HG02623 (cell line): ENCODE data around the gene DPP10.

Experiments
- ATAC-seq: cut with Tn5 transposase; IDR thresholded peaks from one replicate; pipeline ENCODE4 v1.9.1; 2021; ENCODE audit warnings: moderate library complexity; ENCODE audit not compliant: unreplicated experiment

DPP10 gene

DNA sequence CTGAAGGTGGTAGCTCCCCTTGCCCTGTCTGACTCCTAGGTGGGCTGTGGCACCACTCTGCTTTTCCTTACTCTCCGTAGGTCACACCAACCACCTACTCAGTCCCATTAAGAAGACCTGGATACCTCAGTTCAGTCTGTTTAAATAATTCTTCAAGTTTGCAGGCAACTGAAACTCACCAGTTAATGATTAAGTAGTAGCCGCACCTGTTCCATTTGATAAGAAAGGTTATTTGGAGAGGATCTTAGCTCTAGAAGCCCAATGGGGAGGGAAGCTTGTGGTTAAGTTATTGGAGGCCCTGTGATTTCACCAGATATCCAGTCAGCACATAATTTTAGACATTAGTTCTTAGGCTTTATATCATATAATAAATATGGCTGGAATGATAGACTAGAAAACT is 1193.0 kb downstream of the DPP10 start:
- no peak for ATAC-seq

DNA sequence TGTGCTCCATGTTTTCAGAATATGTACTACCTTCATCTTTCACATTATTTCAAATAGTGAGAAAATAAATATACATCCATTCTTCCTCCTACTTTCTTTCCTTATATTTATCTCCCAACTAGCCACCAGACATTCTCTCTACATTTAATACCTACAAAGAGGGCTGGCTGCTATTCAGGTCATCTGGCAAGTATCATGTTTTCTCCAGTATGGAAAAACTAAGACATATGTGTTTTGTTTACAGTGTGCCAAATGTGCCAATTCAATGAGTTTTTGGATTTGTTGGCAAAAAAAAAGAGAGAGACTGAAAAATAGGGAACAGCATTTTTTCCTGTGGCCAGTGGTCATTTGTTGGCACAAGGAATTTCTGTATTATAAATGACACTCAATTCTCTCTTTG is 1207.3 kb downstream of the DPP10 start:
- no peak for ATAC-seq

DNA sequence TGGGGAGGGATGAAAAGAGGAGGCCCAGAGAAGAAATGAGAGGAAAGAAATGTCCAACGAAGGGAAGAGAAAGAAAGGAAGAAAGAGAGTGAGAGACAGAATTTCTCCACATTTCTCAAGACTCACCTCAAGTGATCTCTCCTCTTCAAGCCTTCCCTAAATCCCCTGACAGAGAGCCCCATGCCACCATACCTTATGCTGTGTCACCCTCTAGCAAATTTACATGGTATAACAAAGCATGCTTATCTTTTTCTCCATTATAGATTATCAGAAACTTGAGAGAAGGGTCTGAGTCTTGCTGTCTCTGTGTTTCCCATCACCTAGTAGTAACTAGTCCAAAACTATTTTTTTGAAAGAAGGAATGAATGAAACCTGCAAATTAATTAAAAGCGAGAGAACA is 1208.4 kb downstream of the DPP10 start:
- ATAC-seq = no peak

DNA sequence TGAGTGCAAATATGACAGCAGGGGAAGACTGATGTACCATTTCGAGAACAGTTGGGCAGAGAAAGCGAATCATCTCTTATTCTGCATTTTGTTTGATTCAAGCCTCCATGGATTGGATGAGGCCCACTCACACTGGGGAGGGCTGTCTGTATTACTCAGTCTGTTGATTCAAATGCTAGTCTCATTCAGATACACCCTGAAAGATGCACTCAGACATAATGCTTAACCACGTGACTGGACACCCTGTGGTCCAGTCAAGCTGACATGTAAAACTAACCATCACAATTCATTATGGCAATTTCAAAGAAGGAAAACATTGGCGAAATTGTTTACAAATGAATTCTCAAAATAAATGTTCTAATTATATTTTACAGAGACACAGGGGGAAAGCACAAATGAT is 1210.2 kb downstream of the DPP10 start:
- no peak for ATAC-seq

DNA sequence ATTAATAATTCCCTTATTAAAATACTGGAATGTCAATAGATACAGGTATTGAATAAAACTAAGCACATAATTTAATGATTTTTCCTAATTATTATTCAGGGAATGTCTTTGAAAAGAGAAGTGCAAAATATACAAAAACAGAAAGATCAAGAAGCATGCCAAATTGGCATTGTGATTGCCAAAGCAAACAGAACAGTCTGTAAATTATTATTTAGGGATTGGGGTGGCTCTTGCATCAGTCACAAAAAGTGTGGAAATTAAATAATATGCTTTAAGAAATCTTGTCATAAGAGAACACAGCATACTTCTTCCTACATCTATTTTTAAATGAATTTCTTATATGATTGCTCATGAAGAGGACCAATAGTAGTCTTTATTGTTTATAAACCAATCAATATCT is 1211.9 kb downstream of the DPP10 start:
- ATAC-seq = no peak

DNA sequence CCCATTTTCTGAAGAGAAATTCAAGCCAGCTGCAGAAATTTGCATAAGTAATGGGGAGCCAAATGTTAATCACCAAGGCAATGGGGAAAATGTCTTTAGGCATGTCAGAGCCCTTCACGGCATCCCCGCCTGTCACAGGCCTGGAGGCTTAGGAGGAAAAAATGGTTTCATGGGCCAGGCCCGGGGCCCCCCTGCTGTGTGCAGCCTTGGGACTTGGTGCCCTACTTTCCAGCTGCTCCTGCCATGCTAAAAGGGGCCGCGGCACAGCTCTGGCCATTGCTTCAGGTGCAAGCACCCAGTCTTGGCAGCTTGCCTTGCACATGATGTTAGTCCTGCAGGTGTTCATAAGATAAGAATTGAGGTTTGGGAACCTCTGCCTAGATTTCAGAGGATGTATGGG is 1235.7 kb downstream of the DPP10 start:
- no peak for ATAC-seq

DNA sequence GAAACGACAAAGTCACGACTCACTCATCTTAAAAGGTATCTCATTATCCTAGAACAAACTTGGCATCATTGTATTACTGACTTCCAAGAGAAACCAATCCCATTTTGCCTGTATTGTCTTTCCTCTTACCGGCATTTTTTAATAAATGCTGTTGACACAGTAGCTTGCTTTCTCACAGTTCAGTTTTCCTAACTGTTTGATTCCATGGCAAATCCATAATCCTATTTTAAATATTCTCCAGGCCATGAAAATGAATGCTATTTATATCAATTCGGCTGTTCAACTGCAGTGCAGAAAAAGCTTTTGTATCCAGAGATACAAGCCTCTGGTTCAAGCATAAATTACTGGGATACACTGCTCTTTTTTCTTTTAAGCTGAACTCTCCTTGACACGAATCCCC is 1241.9 kb downstream of the DPP10 start:
- ATAC-seq = no peak

DNA sequence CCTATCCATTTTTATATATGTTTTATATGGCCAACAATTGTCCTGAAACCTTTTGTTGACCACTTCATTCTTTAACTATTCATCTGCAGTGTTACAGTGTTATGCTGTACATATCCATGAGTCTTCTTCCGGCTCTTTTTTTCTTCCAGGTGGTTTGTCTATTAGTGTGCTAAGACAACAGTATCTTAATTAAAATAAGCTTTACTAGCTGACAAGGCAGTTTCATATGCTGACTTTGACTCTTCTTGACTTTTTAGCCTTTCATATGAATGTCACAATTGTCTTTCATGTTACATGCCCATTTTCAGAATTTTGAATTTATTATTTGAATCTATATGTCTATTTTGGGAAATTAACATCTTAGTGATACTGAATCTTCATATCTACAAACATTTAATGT is 1249.0 kb downstream of the DPP10 start:
- no peak for ATAC-seq

DNA sequence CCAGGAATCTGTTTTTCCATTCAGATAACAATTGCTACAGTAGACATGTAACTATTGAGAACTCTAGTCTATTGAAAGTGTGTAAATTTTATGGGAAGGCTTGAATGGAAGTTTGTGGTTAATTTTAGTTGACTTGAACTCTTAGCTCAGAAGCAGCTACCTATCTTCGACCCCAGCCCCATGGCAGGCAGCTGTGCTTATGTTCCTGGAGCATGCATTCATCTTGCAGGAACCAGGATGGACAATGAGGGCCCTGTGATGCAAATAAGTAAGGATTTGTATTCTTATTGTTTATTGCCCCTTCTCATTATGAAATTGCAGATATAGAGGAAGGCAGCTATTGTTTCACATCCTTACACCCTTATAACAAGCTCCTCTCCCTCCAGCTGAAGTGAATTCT is 1252.2 kb downstream of the DPP10 start:
- ATAC-seq = no peak

DNA sequence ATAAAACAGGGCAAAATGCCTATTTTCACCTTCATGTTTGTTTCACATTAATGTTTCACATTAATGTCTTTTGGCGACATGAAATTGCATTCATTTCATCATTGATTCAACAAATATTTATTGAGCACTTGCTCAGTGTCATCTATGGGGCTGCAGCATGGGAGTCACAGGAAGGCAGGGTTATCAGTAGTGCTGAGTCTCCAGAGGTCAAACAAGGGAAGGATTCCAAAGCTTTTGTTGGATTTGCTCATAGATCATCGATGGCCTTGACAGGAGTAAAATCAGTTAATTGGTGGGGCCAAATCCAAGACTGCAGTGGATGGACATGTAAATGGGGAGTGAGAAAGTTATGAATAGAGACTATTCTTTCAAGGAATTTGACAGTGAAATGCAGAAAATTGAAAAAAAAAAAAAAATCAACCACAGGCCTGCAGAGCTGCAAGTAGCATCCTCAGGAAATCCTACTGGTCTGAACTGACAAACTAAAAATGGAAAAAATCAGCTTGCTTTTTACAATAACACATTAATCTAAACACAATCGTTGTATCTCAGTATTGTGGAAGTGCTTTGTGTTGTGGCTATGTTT is 1290.8 kb downstream of the DPP10 start:
- ATAC-seq = no peak

DNA sequence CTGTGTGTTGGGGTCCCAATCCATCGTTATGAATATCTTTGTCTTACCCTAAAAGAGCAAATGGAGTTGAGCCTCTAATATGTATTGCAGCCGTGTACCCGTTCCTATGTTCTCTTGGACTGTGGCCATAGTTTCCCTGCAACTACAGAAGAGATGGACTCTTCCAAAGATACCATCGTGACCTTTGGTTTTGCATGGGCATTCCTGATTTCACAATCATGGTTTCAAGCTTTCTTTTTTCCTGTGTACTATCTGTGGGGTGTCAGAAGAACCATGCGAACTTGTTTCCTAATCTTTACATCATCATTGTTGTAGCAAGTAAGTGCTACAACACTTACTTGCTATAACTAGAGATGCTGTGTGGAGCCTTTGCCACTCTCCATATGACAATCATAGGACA is 1295.7 kb downstream of the DPP10 start:
- no peak for ATAC-seq

DNA sequence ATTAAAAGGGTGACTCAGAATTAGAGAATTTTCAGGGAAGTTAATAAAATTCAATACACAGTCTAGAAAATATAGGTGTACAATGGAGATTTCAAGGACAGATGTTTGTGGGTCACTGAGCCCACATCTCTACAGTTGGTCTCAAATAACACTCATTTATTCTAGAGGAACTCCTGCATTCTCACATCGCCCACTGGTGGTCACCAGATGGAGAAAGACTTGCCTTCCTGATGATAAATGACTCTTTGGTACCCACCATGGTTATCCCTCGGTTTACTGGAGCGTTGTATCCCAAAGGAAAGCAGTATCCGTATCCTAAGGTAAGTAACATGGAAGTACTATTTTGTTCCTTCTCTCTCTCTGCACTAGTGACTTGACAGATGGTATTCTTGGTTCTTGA is 1297.1 kb downstream of the DPP10 start:
- no peak for ATAC-seq

DNA sequence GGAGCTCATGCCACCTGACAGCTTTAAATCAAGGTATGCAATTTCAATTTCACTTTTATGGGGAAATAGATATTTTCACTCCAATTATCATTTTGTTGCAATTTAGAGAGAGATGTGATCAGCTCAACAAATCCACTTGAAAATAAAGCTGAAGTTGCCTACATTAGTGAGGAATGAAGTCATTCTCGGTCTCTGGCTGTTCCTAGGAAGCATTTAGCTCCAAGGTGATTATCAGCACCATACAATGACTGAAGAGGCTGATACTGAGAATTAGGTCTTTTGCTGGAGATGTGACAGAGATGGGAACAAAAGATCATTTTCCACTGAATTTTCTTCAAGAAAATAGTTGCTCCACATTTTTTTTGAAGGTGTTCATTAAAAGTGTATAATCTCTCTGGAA is 1303.7 kb downstream of the DPP10 start:
- no peak for ATAC-seq

DNA sequence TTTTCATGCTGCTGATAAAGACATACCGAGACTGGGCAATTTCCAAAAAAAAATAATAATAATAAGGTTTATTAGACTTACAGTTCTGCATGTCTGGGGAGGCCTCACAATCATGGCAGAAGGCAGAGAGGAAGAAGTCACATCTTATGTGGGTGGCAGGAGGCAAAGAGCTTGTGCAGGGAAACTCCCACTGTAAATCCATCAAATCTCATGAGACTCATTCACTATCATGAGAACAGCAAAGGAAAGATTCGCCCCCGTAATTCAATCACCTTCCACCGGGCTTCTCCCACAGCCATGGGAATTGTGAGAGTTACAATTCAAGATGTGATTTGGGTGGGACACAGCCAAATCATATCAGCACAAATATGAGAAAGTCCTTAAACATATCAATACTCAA is 1314.8 kb downstream of the DPP10 start:
- ATAC-seq = no peak

DNA sequence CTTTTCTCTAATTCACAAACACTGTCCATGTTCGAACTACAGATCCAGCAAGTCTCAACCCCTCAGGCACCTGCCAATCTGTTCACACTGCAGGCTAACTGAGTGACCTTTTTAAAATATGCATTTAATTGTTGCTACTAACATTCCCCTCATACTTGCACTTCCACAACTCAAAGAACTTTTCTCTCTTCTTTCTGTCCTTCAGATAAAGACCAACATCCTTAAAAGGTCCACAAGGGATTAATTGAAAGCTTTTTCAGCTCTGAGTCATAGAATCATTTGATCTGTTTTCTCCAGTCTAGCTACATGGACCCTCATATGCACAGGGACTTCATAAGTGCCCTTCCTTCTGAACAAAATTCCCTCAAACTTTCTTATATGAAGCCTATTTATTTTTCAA is 1321.2 kb downstream of the DPP10 start:
- ATAC-seq = no peak

DNA sequence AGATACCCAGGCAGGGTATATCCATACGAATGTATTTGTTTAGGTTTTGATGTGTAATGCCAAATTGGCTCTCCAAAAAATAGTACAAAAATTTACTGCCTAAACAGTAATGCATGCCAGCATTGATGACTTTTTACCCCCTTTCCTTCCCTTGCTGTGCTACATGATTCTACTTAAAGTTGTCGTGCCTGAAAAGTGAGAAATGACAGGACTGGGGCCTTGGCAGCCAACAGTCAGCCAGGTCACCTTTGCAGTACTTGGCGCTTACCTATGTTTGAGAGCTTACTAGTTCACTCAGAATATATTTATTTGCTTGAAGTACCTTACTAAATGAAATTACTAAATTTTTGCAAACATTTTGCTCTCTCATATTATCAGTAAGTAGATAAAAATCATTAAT is 1329.1 kb downstream of the DPP10 start:
- no peak for ATAC-seq

DNA sequence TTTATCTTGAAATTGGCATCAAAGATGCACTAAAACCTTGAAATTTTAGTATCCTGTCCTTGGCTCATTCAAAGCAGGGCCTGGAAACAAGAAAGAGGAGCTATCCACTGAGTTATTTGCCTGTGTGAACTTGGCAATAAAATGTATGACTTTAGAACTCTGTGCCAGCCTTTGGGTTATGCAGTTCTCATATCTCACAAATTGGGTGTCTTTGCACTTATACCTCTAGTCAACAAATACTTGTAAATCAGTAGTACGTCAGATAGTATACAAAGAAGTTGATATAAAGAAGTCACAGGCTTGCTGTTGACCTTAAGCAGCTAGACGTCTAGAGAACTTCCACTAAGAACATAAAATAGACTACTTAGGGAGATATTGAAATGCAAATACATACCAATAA is 1331.9 kb downstream of the DPP10 start:
- no peak for ATAC-seq

DNA sequence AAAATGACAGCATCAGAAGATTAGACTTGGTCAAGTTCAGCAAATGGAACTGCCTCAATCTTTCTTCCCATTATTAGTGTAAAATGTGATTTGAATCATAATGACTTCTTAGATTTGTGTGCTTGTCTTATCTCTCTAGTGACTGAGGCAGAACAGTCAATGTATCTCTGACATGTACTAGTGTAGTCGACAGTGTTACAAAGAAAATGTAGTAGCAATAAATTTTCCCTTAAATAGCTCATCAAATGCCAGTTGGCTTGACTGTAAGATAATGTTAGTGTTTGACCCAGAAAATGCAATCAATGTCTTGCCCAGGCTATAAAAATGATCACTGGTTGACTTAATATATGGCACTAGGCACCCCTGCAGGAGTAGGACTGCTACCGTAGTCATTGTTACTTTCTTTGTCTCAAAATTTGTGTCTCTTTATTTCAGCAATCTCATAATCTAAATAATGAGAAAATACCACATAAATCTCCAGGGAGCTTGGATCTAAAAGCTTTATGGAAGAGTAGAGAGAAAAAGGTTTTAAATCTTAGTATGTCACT is 1336.7 kb downstream of the DPP10 start:
- no peak for ATAC-seq

DNA sequence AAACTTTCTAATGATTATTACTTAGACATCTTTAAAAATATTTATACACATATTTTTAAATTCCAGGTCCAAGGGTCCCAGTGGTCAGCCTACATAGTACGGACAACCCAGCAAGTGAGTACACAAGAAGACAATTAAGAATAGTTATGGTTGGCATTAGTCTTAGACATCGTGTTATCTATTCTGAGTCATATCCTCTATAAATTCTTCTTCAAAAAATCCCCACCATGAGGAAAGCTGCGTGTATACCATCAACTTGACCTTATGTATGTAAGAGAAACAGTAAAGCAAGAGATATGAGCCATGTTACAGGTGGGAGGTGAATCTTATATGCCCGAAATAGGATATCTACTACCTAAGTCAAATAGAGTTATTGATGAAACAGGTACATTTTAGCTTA is 1339.8 kb downstream of the DPP10 start:
- ATAC-seq = no peak

DNA sequence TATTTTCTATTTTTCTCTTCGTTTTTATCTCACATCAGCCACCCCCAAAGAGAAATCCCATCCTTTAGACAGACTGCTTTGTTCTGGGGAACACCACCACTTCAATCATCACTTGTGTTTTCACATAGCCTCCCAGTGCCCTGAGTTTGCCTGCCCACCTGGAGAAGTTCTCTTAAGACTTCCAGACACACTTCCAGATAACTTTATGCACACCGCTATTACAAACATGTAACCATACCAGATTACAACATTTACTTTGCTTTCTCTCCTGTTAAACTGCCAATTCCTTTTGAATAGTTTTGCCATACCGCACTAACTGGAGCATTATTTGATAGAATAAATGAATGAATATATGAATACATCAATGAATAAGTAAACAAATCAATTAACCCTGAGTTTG is 1353.6 kb downstream of the DPP10 start:
- no peak for ATAC-seq

DNA sequence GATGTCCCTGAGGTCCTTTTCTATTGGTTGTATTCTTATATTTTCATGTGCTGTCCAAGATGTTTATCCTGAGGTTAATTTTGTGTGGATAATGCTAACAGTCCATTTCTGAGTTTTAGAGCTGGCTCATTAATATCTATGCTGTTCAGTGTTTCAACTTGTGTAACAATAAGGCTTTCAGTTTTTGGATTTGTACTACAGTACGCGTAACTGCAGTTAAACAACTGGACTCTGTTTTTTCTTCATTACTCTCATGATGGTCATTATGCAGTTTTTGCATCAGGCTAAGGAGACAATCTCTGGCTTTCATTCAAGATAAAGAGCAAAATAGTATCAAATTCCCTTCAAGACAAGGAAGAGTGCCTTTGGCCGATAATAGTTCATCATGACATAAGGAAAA is 1364.8 kb downstream of the DPP10 start:
- no peak for ATAC-seq

DNA sequence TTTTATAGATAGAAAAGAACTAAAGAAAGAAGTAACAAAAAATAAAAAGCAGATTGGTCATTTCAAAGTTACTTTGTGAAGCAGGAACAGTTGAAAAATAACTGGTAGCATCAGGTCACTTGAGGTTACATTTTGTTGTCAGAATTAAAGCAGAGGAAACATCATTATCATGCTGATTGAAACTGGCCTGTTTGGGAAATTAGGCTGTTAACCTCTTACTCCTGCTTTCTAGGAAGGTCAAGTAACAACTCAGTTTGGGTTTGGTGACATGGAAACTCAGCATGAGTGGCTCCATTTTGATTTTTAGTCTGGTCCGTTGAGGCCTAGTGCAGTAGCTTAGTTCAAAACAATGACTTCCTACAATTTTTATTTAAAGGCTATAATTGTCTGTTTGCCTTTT is 1383.5 kb downstream of the DPP10 start:
- no peak for ATAC-seq

DNA sequence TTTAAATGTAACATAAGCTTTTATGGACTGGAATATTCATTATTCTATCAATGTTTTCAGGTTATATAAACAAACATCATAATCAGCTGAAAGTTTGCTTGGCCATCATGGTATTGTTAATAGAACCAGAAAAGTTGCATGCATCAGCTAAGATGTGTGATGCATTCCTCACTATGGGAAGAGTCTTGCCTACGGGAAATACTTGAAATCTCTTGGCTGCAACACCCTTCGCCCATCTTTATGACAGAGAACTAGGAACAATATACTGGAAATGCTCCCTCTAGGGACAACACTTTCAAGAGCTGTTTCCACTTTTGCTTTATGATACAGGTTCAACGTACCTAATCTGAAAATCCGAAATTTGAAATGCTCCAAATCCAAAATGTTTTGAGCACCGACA is 1390.8 kb downstream of the DPP10 start:
- ATAC-seq = no peak

DNA sequence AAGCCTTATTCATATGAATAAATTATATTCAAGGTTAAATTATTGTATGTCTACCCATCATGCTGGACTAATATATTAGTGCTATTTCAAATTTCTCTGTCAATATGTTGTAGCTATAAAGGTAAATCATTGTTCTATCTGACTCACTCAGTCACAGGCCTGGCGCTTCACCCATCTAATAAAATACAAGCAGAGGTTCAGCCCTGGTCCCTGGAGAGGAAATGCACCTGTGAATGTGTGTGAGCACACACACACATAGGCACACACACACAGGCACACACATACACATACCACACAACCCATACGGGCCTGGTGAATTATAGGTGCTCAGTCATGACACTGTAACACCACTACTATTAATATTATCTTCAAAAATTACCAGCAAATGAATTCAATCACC is 1396.1 kb downstream of the DPP10 start:
- ATAC-seq = no peak
